GM23338 (cell line): ENCODE results near the gene TRIM37. TPM values are rescaled to one million over a fixed set of nuclear protein-coding genes. Genes with fewer than 3 reads are reported as not detected.

Source experiments
- ATAC-seq: fragments of 200-7000 bp; cut with Tn5 transposase; 3 replicates; pipeline ENCODE4 v1.9.1; 2020
- DNase-seq: peaks from one replicate; pipeline ENCODE4 v3.0.0-alpha.2; 2015; ENCODE audit warnings: low spot score
- H2AFZ ChIP-seq: fragments of 200-600 bp; sonication (generic); 2 replicates; pipeline ENCODE4 v1.8.0; 2016; ENCODE audit warnings: antibody characterized with exemption, mild to moderate bottlenecking, moderate library complexity
- H3F3A ChIP-seq: fragments of 200-600 bp; sonication (generic); replicated peaks from 2 replicates; pipeline ENCODE4 v1.8.0; 2017; ENCODE audit warnings: antibody characterized with exemption, mixed run types, low read depth
- H3K27ac ChIP-seq: fragments of 200-600 bp; sonication (generic); 2 replicates; pipeline ENCODE4 v1.6.1; 2016; ENCODE audit warnings: low read depth
- H3K27me3 ChIP-seq: fragments of 200-600 bp; sonication (generic); 2 replicates; pipeline ENCODE4 v1.8.0; 2016; ENCODE audit warnings: mild to moderate bottlenecking, mixed run types, moderate library complexity; ENCODE audit not compliant: insufficient read depth
- H3K36me3 ChIP-seq: fragments of 200-600 bp; sonication (generic); 2 replicates; pipeline ENCODE4 v1.8.0; 2016; ENCODE audit warnings: mild to moderate bottlenecking; ENCODE audit not compliant: insufficient read depth
- H3K4me1 ChIP-seq: fragments of 200-600 bp; sonication (generic); 2 replicates; pipeline ENCODE4 v1.8.0; 2016; ENCODE audit warnings: mild to moderate bottlenecking, moderate library complexity; ENCODE audit not compliant: insufficient read depth
- H3K4me2 ChIP-seq: fragments of 200-600 bp; sonication (generic); 2 replicates; pipeline ENCODE4 v1.7.1; 2017; ENCODE audit warnings: mixed run types
- H3K4me3 ChIP-seq: fragments of 200-600 bp; sonication (generic); 2 replicates; pipeline ENCODE4 v1.6.1; 2016; ENCODE audit warnings: mixed run types
- H3K79me2 ChIP-seq: fragments of 200-600 bp; sonication (generic); replicated peaks from 2 replicates; pipeline ENCODE4 v1.8.0; 2017; ENCODE audit warnings: mild to moderate bottlenecking; ENCODE audit not compliant: insufficient read depth
- H3K9me2 ChIP-seq: fragments of 200-600 bp; sonication (generic); 2 replicates; pipeline ENCODE4 v1.8.0; 2017; ENCODE audit not compliant: insufficient read depth
- H4K20me1 ChIP-seq: fragments of 200-600 bp; sonication (generic); replicated peaks from 2 replicates; pipeline ENCODE4 v1.8.0; 2017; ENCODE audit warnings: mild to moderate bottlenecking; ENCODE audit not compliant: insufficient read depth
- H3K27ac Mint-ChIP-seq: 2 replicates; pipeline ENCODE4 v1.8.0; 2020; ENCODE audit warnings: inconsistent platforms, mild to moderate bottlenecking, moderate library complexity, mixed read lengths
- H3K27me3 Mint-ChIP-seq: 3 replicates; pipeline ENCODE4 v1.8.0; 2022; ENCODE audit warnings: low read depth, mild to moderate bottlenecking, moderate library complexity, mixed read lengths, inconsistent platforms; ENCODE audit not compliant: insufficient read depth, poor library complexity
- H3K36me3 Mint-ChIP-seq: 3 replicates; pipeline ENCODE4 v1.8.0; 2021; ENCODE audit warnings: low read depth, mild to moderate bottlenecking, inconsistent platforms, moderate library complexity, mixed read lengths
- H3K4me1 Mint-ChIP-seq: 3 replicates; pipeline ENCODE4 v1.8.0; 2020; ENCODE audit warnings: mild to moderate bottlenecking, inconsistent platforms, mixed read lengths
- H3K4me3 Mint-ChIP-seq: 3 replicates; pipeline ENCODE4 v1.8.0; 2021; ENCODE audit warnings: moderate library complexity, mild to moderate bottlenecking, inconsistent platforms, mixed read lengths
- H3K9me3 Mint-ChIP-seq: 3 replicates; pipeline ENCODE4 v1.8.0; 2020; ENCODE audit warnings: moderate library complexity, mild to moderate bottlenecking, inconsistent platforms, mixed read lengths
- CREB1 ChIP-seq: fragments of 250-450 bp; sonication (Bioruptor Pico); IDR thresholded peaks from 2 replicates; pipeline ENCODE4 v1.5.0; 2020; ENCODE audit warnings: low read depth, mild to moderate bottlenecking, moderate library complexity
- CTCF ChIP-seq, 2 experiments: fragments of 200-600 bp in 1 of 2; sonication (generic) in 1 of 2; conservative IDR thresholded peaks; 2 replicates each; pipeline versions ENCODE4 v1.5.1 to v1.6.1; 2016 to 2017; ENCODE audit warnings: antibody characterized with exemption in 2 of 2, low read depth in 2 of 2, mild to moderate bottlenecking in 2 of 2, moderate library complexity in 1 of 2
- ETS1 ChIP-seq: IDR thresholded peaks from 2 replicates; pipeline ENCODE4 v1.6.1; 2016; ENCODE audit warnings: antibody characterized with exemption
- EZH2 ChIP-seq: fragments of 200-600 bp; sonication (generic); IDR thresholded peaks from one replicate; pipeline ENCODE4 v1.8.0; 2017; ENCODE audit warnings: antibody characterized with exemption, mild to moderate bottlenecking, low read depth; ENCODE audit not compliant: unreplicated experiment
- EZH2phosphoT487 ChIP-seq: fragments of 200-600 bp; sonication (generic); IDR thresholded peaks from one replicate; pipeline ENCODE4 v1.8.1; 2018; ENCODE audit warnings: antibody characterized with exemption; ENCODE audit not compliant: unreplicated experiment
- NANOG ChIP-seq: IDR thresholded peaks from 2 replicates; pipeline ENCODE4 v1.6.1; 2016; ENCODE audit warnings: antibody characterized with exemption, borderline replicate concordance
- POLR2AphosphoS5 ChIP-seq: IDR thresholded peaks from 2 replicates; pipeline ENCODE4 v1.6.1; 2016; ENCODE audit warnings: antibody characterized with exemption, low read depth
- REST ChIP-seq: IDR thresholded peaks from one replicate; pipeline ENCODE4 v1.6.1; 2018; ENCODE audit warnings: antibody characterized with exemption; ENCODE audit not compliant: unreplicated experiment
- STAT1 ChIP-seq: IDR thresholded peaks from one replicate; pipeline ENCODE4 v1.6.1; 2016; ENCODE audit warnings: antibody characterized with exemption; ENCODE audit not compliant: unreplicated experiment
- ZNF114 ChIP-seq: fragments of 250-450 bp; sonication (Bioruptor Pico); IDR thresholded peaks from 2 replicates; pipeline ENCODE4 v1.5.0; 2020; ENCODE audit warnings: mild to moderate bottlenecking, moderate library complexity
- ZNF462 ChIP-seq: fragments of 250-450 bp; sonication (Bioruptor Pico); IDR thresholded peaks from 2 replicates; pipeline ENCODE4 v1.5.0; 2020; ENCODE audit warnings: mild to moderate bottlenecking, moderate library complexity
- polyA plus RNA-seq: library from polyadenylated mRNA; unstranded; fragments of >200 nt; fragmentation: Nextera tagmentation; extraction: Ambion mirVana; gene quantifications from 2 replicates; pipeline ENCODE4 v1.2.1, GENCODE V29; 2016
- total RNA-seq: library from RNA; depleted of rRNA; stranded (reverse); fragments of >200 nt; shearing (Covaris generic); gene quantifications from 2 replicates; pipeline ENCODE4 v1.2.3, GENCODE V29; 2014

Gene TRIM37
- total and polyA plus RNA-seq, 2 experiments from 2014 or later = 61.1 to 71.2 TPM

GRCh38 chr17:59062509-59062908 is 44.2 kb downstream of the TRIM37 start:
- TF ChIP-seq ETS1 = no peak
- TF ChIP-seq CTCF (conservative IDR thresholded peaks at IDR 0.05; ENCODE audit: low read depth in 2 of 2) = no peak
- TF ChIP-seq POLR2AphosphoS5 = no peak
- TF ChIP-seq ZNF114 (CRISPR knock-in tag) = no peak
- no peak for TF ChIP-seq REST
- no peak for TF ChIP-seq STAT1
- no peak for TF ChIP-seq CREB1 (CRISPR knock-in tag)
- H3K36me3 ChIP-seq = peaks cover 23% of the 10 kb centered on the region

GRCh38 chr17:59056857-59057256 is 49.8 kb downstream of the TRIM37 start:
- Histone ChIP-seq H3F3A (no peaks in the 10 kb centered on the region), H4K20me1 (0 out of 2 replicates have a peak, but pooled peaks cover 7% of the 10 kb centered on the region), H3K79me2 (no peaks in the 10 kb centered on the region), H3K9me2 (no peaks in the 10 kb centered on the region), H3K36me3 (peaks cover 32% of the 10 kb centered on the region), H3K4me2 (no peak overlapping the region), H3K4me1 (no peaks in the 10 kb centered on the region), H3K27ac (no peak overlapping the region), H3K27me3 (no peaks in the 10 kb centered on the region), H2AFZ (no peak overlapping the region), H3K4me3 (no peak overlapping the region)
- no peaks in the 10 kb centered on the region for H3K4me1 Mint-ChIP-seq
- no peaks in the 10 kb centered on the region for H3K9me3 Mint-ChIP-seq
- no peak for ATAC-seq
- DNase-seq = no peak
- no peaks in the 10 kb centered on the region for H3K27me3 Mint-ChIP-seq
- H3K4me3 Mint-ChIP-seq = no peak overlapping the region
- H3K27ac Mint-ChIP-seq = no peak overlapping the region
- peaks cover 58% of the 10 kb centered on the region for H3K36me3 Mint-ChIP-seq
- no peak for TF ChIP-seq ZNF462
- TF ChIP-seq EZH2phosphoT487 = no peak
- TF ChIP-seq EZH2 = no peak
- no peak for TF ChIP-seq NANOG

More at GRCh38 chr17:59062509-59062908, 44.2 kb downstream of the TRIM37 start:
- no peaks in the 10 kb centered on the region for H3K9me2 ChIP-seq
- no peak overlapping the region for H3K4me3 ChIP-seq
- H3K79me2 ChIP-seq = no peaks in the 10 kb centered on the region
- no peaks in the 10 kb centered on the region for H3K27me3 Mint-ChIP-seq
- DNase-seq (no peak), ATAC-seq (no peak)
- H3K9me3 Mint-ChIP-seq = no peaks in the 10 kb centered on the region
- H3F3A ChIP-seq = no peaks in the 10 kb centered on the region
- H3K27ac Mint-ChIP-seq = no peak overlapping the region
- H3K4me2 ChIP-seq = no peak overlapping the region
- H3K27me3 ChIP-seq = no peaks in the 10 kb centered on the region
- H4K20me1 ChIP-seq = peaks cover 2% of the 10 kb centered on the region; the same call in 1 of the 2 replicates
- H2AFZ ChIP-seq = no peak overlapping the region
- no peaks in the 10 kb centered on the region for H3K4me1 ChIP-seq
- H3K27ac ChIP-seq = no peak overlapping the region
- H3K36me3 Mint-ChIP-seq = peaks cover 26% of the 10 kb centered on the region
- H3K4me3 Mint-ChIP-seq = no peak overlapping the region
- H3K4me1 Mint-ChIP-seq = no peaks in the 10 kb centered on the region
